ENCODE results near the gene CFAP45. TPM values are rescaled to one million over a fixed set of nuclear protein-coding genes. Genes with fewer than 3 reads are reported as not detected.

The CFAP45 gene
- polyA plus RNA-seq, 3 donors = 0.12 to 1.0 TPM; not detected in 1

- no peak overlapping the region for H3K27ac ChIP-seq (ENCODE audit: low read depth in 1 of 2, low read length in 2 of 2)
- peaks cover 12% of the 10 kb centered on the region for H3K4me1 Mint-ChIP-seq
- intact Hi-C loops (cut with micrococcal nuclease) = no loop called here
- H3K4me3 Mint-ChIP-seq = no peak overlapping the region
- TF ChIP-seq CTCF (IDR thresholded peaks at IDR 0.05) = no peak
- H4K20me1 ChIP-seq (ENCODE audit: insufficient read depth, low read length) = no peaks in the 10 kb centered on the region
- H3K4me1 ChIP-seq (ENCODE audit: control insufficient read depth in 1 of 2, insufficient read depth in 2 of 2, low read length in 2 of 2) = peaks cover 12 to 18% of the 10 kb centered on the region in 2 donors
- 100% methylated on average over 1 of the region's 1 CpG for WGBS (ENCODE audit: insufficient coverage)
- H3K9me3 ChIP-seq (replicated peaks in 1 of 2; ENCODE audit: control insufficient read depth in 1 of 2, insufficient read depth in 1 of 2, low read length in 2 of 2) = no peaks in the 10 kb centered on the region
- no peaks in the 10 kb centered on the region for H3K9me3 Mint-ChIP-seq
- no peak overlapping the region for H2AFZ ChIP-seq (ENCODE audit: insufficient read depth, low read depth, low read length, poor library complexity, severe bottlenecking)
- H3K79me2 ChIP-seq (ENCODE audit: insufficient read depth, low read length) = no peaks in the 10 kb centered on the region
- H3K36me3 ChIP-seq (replicated peaks in 1 of 2; ENCODE audit: control insufficient read depth in 1 of 2, insufficient read depth in 2 of 2, low read length in 2 of 2) = no peaks in the 10 kb centered on the region
- H3K36me3 Mint-ChIP-seq = no peaks in the 10 kb centered on the region
- no peak overlapping the region for H3K27ac Mint-ChIP-seq
- H3K4me3 ChIP-seq (replicated peaks in 1 of 3; ENCODE audit: low read depth in 2 of 3, low read length in 3 of 3) = no peak overlapping the region
- H3K27me3 Mint-ChIP-seq (ENCODE audit: low read depth in 3 of 3) = peaks cover 11 to 13% (median 11%) of the 10 kb centered on the region in 3 donors
- peaks cover 0 to 19% of the 10 kb centered on the region in 2 donors for H3K27me3 ChIP-seq (ENCODE audit: control insufficient read depth in 2 of 2, insufficient read depth in 2 of 2, low read length in 2 of 2)
- H3K9ac ChIP-seq (ENCODE audit: insufficient read depth, low read length, poor library complexity, severe bottlenecking) = no peak overlapping the region
- DNase-seq = no peak
- no peak overlapping the region for H3K4me2 ChIP-seq (replicated peaks; ENCODE audit: extremely low read depth, low read length, poor library complexity, severe bottlenecking)
These were observed 43.4 kb downstream of the CFAP45 start for GRCh38 chr1:159856576-159856975.

GRCh38 chr1:159855709-159856108 lies 44.3 kb downstream of the CFAP45 start:
- no peaks in the 10 kb centered on the region for H3K79me2 ChIP-seq (ENCODE audit: insufficient read depth, low read length)
- Mint-ChIP-seq H3K4me3 (no peak overlapping the region), H3K36me3 (no peaks in the 10 kb centered on the region), H3K4me1 (peaks cover 15% of the 10 kb centered on the region), H3K9me3 (no peaks in the 10 kb centered on the region), H3K27ac (no peak overlapping the region), H3K27me3 (ENCODE audit: low read depth in 3 of 3) (peaks cover 9 to 12% (median 9%) of the 10 kb centered on the region in 3 donors)
- intact Hi-C loops (cut with micrococcal nuclease) = no loop called here
- H3K27me3 ChIP-seq (ENCODE audit: control insufficient read depth in 2 of 2, insufficient read depth in 2 of 2, low read length in 2 of 2) = peaks cover 0 to 19% of the 10 kb centered on the region in 2 donors
- no peak for DNase-seq
- no peak overlapping the region for H3K27ac ChIP-seq (ENCODE audit: low read depth in 1 of 2, low read length in 2 of 2)
- no peaks in the 10 kb centered on the region for H4K20me1 ChIP-seq (ENCODE audit: insufficient read depth, low read length)
- no peak overlapping the region for H3K4me2 ChIP-seq (replicated peaks; ENCODE audit: extremely low read depth, low read length, poor library complexity, severe bottlenecking)
- no peak overlapping the region for H3K4me3 ChIP-seq (replicated peaks in 1 of 3; ENCODE audit: low read depth in 2 of 3, low read length in 3 of 3)
- no peaks in the 10 kb centered on the region for H3K9me3 ChIP-seq (replicated peaks in 1 of 2; ENCODE audit: control insufficient read depth in 1 of 2, insufficient read depth in 1 of 2, low read length in 2 of 2)
- no peak for TF ChIP-seq CTCF (IDR thresholded peaks at IDR 0.05)
- H3K36me3 ChIP-seq (replicated peaks in 1 of 2; ENCODE audit: control insufficient read depth in 1 of 2, insufficient read depth in 2 of 2, low read length in 2 of 2) = no peaks in the 10 kb centered on the region
- no peak overlapping the region for H3K9ac ChIP-seq (ENCODE audit: insufficient read depth, low read length, poor library complexity, severe bottlenecking)
- 92% methylated on average over 34 of the region's 34 CpGs for WGBS (ENCODE audit: insufficient coverage)
- no peak overlapping the region for H2AFZ ChIP-seq (ENCODE audit: insufficient read depth, low read depth, low read length, poor library complexity, severe bottlenecking)
- peaks cover 12 to 18% of the 10 kb centered on the region in 2 donors for H3K4me1 ChIP-seq (ENCODE audit: control insufficient read depth in 1 of 2, insufficient read depth in 2 of 2, low read length in 2 of 2)

Measured in CD14-positive monocyte (primary cell).